ENCODE measurements around the gene SEL1L3.

DNA sequence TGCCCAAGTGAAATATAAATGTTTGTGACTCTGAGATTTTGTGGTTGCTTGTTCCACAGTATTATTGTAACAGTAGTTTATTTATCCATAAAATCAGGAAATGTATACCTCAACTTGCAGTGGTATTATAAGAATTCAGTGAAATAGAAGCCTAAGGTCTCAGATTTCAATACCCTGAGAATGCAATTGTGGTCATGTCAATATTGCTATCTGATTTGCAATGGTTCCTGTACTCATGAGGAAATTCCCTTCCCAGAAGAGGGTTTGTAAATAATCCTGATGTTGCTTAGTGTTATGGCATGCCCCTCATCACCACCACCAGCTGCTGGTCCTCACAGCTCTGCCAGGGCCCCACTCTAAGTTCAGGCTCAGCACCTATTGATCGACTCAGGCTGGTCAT, 139.4 kb downstream of the SEL1L3 start:
- no peak for TF ChIP-seq EZH2 (IDR thresholded peaks at IDR 0.05; ENCODE audit: borderline replicate concordance, low read depth, low read length, severe bottlenecking)
- TF ChIP-seq CTCF (IDR thresholded peaks at IDR 0.05; ENCODE audit: borderline replicate concordance, extremely low read depth, low read length, poor library complexity, severe bottlenecking) = no peak
